GM12878 (cell line): ENCODE results near the gene CCDC134. TPM values are rescaled to one million over a fixed set of nuclear protein-coding genes. Genes with fewer than 3 reads are reported as not detected.

ENCODE experiments used
- ATAC-seq: fragments of 200-7000 bp; cut with Tn5 transposase; 3 replicates; pipeline ENCODE4 v1.9.1; 2020; ENCODE audit warnings: mild to moderate bottlenecking, moderate library complexity
- BruUV-seq: library from RNA; stranded (reverse); fragments of 400-500 nt; replicated peaks from 2 replicates; lab custom pipeline; 2021; lab: Mats Ljungman, UMichigan
- CTCF ChIA-PET: fragments of 300-600 bp; sonication (Branson Sonifier 250); formaldehyde crosslinking; extraction: SDS; loops from one replicate; lab custom pipeline; 2021; ENCODE audit warnings: inconsistent platforms; lab: Yijun Ruan, JAX
- POLR2A ChIA-PET: fragments of 350-600 bp; formaldehyde crosslinking; extraction: SDS; loops from one replicate; lab custom pipeline; 2021; ENCODE audit warnings: inconsistent platforms; lab: Charles Lee
- RAD21 ChIA-PET: fragments of 300-600 bp; sonication (Branson Sonifier 250); formaldehyde crosslinking; loops from one replicate; lab custom pipeline; 2023; ENCODE audit warnings: antibody characterized with exemption; ENCODE audit not compliant: unreplicated experiment; lab: Charles Lee
- SMC1A ChIA-PET: fragments of 300-600 bp; sonication (Branson Sonifier 250); formaldehyde crosslinking; loops from one replicate; lab custom pipeline; 2023; ENCODE audit not compliant: unreplicated experiment, uncharacterized antibody; lab: Charles Lee
- DNase-seq: peaks from one replicate; pipeline ENCODE4 v3.0.0-alpha.2; 2011; ENCODE audit warnings: low read depth, low spot score
- FAIRE-seq: peaks from 3 replicates; lab custom pipeline; 2011; peaks lifted over from hg19 to GRCh38; lab: Jason Lieb, UNC
- H2AFZ ChIP-seq: 2 replicates; pipeline ENCODE4 v1.6.0; 2011; ENCODE audit warnings: low read depth, low read length, control low read depth; ENCODE audit not compliant: control insufficient read depth
- H3K27ac ChIP-seq: 2 replicates; pipeline ENCODE4 v1.5.1; 2011; ENCODE audit warnings: control low read depth; ENCODE audit not compliant: control insufficient read depth, insufficient read depth
- H3K27me3 ChIP-seq, 2 experiments: replicated peaks in 1 of 2; 2 replicates each; pipeline versions ENCODE4 v1.6.0 to v1.6.1; 2011; ENCODE audit warnings: low read length in 1 of 2; ENCODE audit not compliant: control insufficient read depth in 2 of 2, insufficient read depth in 2 of 2
- H3K36me3 ChIP-seq, 2 experiments: 2 replicates each; pipeline ENCODE4 v1.5.1; 2011; ENCODE audit warnings: low read length in 1 of 2; ENCODE audit not compliant: control insufficient read depth in 2 of 2, insufficient read depth in 2 of 2
- H3K4me1 ChIP-seq: 2 replicates; pipeline ENCODE4 v1.6.1; 2011; ENCODE audit warnings: mild to moderate bottlenecking, low read length, moderate library complexity, mixed read lengths; ENCODE audit not compliant: control insufficient read depth, insufficient read depth
- H3K4me2 ChIP-seq: 2 replicates; pipeline ENCODE4 v1.6.0; 2011; ENCODE audit warnings: control low read depth; ENCODE audit not compliant: control insufficient read depth, insufficient read depth
- H3K4me3 ChIP-seq: fragments of 200-600 bp; sonication (generic); 2 replicates; pipeline ENCODE4 v1.5.1; 2016
- H3K79me2 ChIP-seq: 2 replicates; pipeline ENCODE4 v1.6.0; 2011; ENCODE audit warnings: low read length; ENCODE audit not compliant: control insufficient read depth, insufficient read depth
- H3K9ac ChIP-seq: 2 replicates; pipeline ENCODE4 v1.8.0; 2011; ENCODE audit warnings: low read length, control low read depth, mixed read lengths; ENCODE audit not compliant: control insufficient read depth, insufficient read depth
- H3K9me3 ChIP-seq: replicated peaks from 3 replicates; pipeline ENCODE4 v1.5.1; 2011; ENCODE audit warnings: mild to moderate bottlenecking, low read length; ENCODE audit not compliant: control insufficient read depth, insufficient read depth
- H4K20me1 ChIP-seq: 2 replicates; pipeline ENCODE4 v1.6.0; 2011; ENCODE audit not compliant: control insufficient read depth, insufficient read depth
- EP300 ChIP-seq, 2 experiments: fragments of 150-350 bp in 1 of 2; IDR thresholded peaks; 2 replicates each; pipeline ENCODE4 v1.6.1; 2011 to 2012; ENCODE audit warnings: low read depth in 2 of 2, low read length in 2 of 2, borderline replicate concordance in 1 of 2, improper control_type of control experiment in 1 of 2, inconsistent platforms in 1 of 2; ENCODE audit not compliant: control insufficient read depth in 1 of 2
- TCF3 ChIP-seq: IDR thresholded peaks from 2 replicates; pipeline ENCODE4 v1.6.1; 2012; ENCODE audit warnings: low read depth, mild to moderate bottlenecking, low read length, borderline replicate concordance; ENCODE audit not compliant: insufficient read depth
- WGBS: methylation state at CpG from one replicate; pipeline ENCODE4 v1.1.6; 2016; ENCODE audit warnings: low lambda C conversion rate; ENCODE audit not compliant: insufficient replicate concordance, insufficient coverage; ENCODE audit errors: missing lambda C conversion rate; 5-methylcytosine and 5-hydroxymethylcytosine counted together
- in situ Hi-C: fragments of 300-500 bp; cut with MboI; formaldehyde crosslinking; loops from 9 replicates; pipeline ENCODE4 v1.14.3; 2018; ENCODE audit warnings: mixed read lengths
- intact Hi-C: fragments of 100-400 bp; cut with micrococcal nuclease; formaldehyde crosslinking; loops from one replicate; pipeline ENCODE4 v1.14.2; 2022; ENCODE audit not compliant: unreplicated experiment
- polyA plus RNA-seq, 11 experiments: library from polyadenylated mRNA; depleted of rRNA in 4 of 11; unstranded in 6 of 11; stranded (reverse) in 5 of 11; fragments of >200 nt; fragmentation: Nextera tagmentation in 4 of 11; fragmentation: Illumina TruSeq in 1 of 11; extraction: Ambion mirVana in 4 of 11; extraction: Trizol in 1 of 11; gene quantifications; 1 replicate in 1 of 11; 2 replicates in 10 of 11; pipeline versions ENCODE4 v1.2.1 to v1.2.3, GENCODE V29; 2011 to 2016; ENCODE audit warnings: inconsistent platforms in 2 of 11, missing spikeins in 2 of 11, low read depth in 1 of 11
- total RNA-seq, 4 experiments: library from RNA; depleted of rRNA in 3 of 4; stranded (reverse); fragments of >200 nt in 3 of 4; fragmentation: Illumina TruSeq in 1 of 4; extraction: Trizol in 1 of 4; gene quantifications; 2 replicates each; pipeline versions ENCODE4 v1.2.1 to v1.2.3, GENCODE V29; 2013 to 2021
- TF ChIP-seq, protein P1 (sequence below): fragments of 450-650 bp; IDR thresholded peaks from 2 replicates; pipeline ENCODE4 v1.6.1; 2016; ENCODE audit warnings: mild to moderate bottlenecking

Gene CCDC134
- total and polyA plus RNA-seq, 10 of the 15 experiments (the other 5 are each of a cell fraction or from before 2014, with no cell fraction given): 0.35 to 19.3 (median 11.8) TPM

DNA sequence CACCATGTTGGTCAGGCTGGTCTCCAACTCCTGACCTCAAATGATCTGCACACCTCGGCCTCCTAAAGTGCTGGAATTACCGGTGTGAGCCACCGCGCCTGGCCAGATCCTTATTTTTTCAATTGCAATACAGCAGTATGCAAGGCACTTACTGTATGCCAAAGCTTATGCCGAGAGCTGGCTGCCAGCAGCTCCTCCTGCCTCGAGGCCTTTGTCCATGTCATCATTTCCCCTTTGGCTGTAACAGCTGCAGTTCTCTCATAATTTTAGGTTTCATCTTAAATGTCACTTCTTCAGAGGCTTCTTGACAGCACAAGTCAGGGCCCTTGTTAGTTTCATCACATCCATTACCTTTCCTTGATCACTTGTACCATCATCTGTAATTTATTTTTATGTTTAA lies 30.9 kb downstream of the CCDC134 start:
- BruUV-seq: no TSS peak

More for the DNA sequence above, 30.9 kb downstream of the CCDC134 start:
- no peaks in the 10 kb centered on the region for H3K27me3 ChIP-seq
- CTCF ChIA-PET: interaction anchor here (0.6 to 2.6 kb wide), 10 partner anchors 9 to 233 kb away, joined by 3 to 20 read pairs (median 4); partner anchors contain the start of gene SNU13
- no peak overlapping the region for H2AFZ ChIP-seq
- 80% methylated on average over 6 of the region's 6 CpGs for WGBS
- H3K9me3 ChIP-seq: no peaks in the 10 kb centered on the region; the same call in 2 of the 3 replicates
- SMC1A ChIA-PET: interaction anchor here (1.0 to 6.2 kb wide), 17 partner anchors 14 to 608 kb away, joined by 3 to 62 read pairs (median 6); partner anchors contain the start of genes CCDC134, CENPM and SNU13
- peak overlapping the region; percentile 62; the same call in 1 of the 2 replicates for H3K4me3 ChIP-seq
- peaks cover 2 to 7% of the 10 kb centered on the region in 2 experiments; a peak in 3 of 4 replicates for H3K36me3 ChIP-seq
- no peaks in the 10 kb centered on the region for H4K20me1 ChIP-seq
- intact Hi-C loops (loop anchor here (5.0 kb wide), 1 partner anchor 91 kb away; no protein-coding TSS in a partner anchor), in situ Hi-C loops (loop anchor here (5.0 kb wide), 1 partner anchor 116 kb away; the partner anchor contains the start of gene CENPM)
- POLR2A ChIA-PET: interaction anchor here (0.6 to 7.8 kb wide), 12 partner anchors 8 to 142 kb away, joined by 3 to 66 read pairs (median 4); partner anchors contain the start of genes CCDC134, SNU13 and TNFRSF13C
- H3K9ac ChIP-seq: no peak overlapping the region
- FAIRE-seq (no peak), ATAC-seq (no peak), DNase-seq (no peak)
- H3K4me2 ChIP-seq: peak overlapping the region; percentile 88; the same call in 1 of the 2 replicates
- TF ChIP-seq, protein P1, sequence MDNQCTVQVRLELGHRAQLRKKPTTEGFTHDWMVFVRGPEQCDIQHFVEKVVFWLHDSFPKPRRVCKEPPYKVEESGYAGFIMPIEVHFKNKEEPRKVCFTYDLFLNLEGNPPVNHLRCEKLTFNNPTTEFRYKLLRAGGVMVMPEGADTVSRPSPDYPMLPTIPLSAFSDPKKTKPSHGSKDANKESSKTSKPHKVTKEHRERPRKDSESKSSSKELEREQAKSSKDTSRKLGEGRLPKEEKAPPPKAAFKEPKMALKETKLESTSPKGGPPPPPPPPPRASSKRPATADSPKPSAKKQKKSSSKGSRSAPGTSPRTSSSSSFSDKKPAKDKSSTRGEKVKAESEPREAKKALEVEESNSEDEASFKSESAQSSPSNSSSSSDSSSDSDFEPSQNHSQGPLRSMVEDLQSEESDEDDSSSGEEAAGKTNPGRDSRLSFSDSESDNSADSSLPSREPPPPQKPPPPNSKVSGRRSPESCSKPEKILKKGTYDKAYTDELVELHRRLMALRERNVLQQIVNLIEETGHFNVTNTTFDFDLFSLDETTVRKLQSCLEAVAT: no peak
- TF ChIP-seq EP300 (IDR thresholded peaks at IDR 0.05; ENCODE audit: borderline replicate concordance in 1 of 2, control insufficient read depth in 1 of 2, low read depth in 2 of 2, low read length in 2 of 2) (0 out of 4 replicates have a peak, but pooled peaks of 1 of the 2 experiments have one; percentile 5), TCF3 (0 out of 2 replicates have a peak, but pooled peaks have one; percentile 10)
- peaks cover 12% of the 10 kb centered on the region for H3K4me1 ChIP-seq
- peak overlapping the region; percentile 95 for H3K27ac ChIP-seq
- H3K79me2 ChIP-seq: peaks cover 49% of the 10 kb centered on the region
- RAD21 ChIA-PET: interaction anchor here (0.7 to 11.0 kb wide), 11 partner anchors 16 to 134 kb away, joined by 3 to 84 read pairs (median 6); partner anchors contain the start of gene TNFRSF13C
